IMR-90 (cell line): ENCODE results near the gene TAPT1. TPM values are rescaled to one million over a fixed set of nuclear protein-coding genes. Genes with fewer than 3 reads are reported as not detected.

ENCODE experiments used
- ATAC-seq: fragments of 200-7000 bp; cut with Tn5 transposase; 2 replicates; pipeline ENCODE4 v1.9.1; 2020; ENCODE audit warnings: low read depth, mild to moderate bottlenecking, moderate library complexity
- BruUV-seq: library from RNA; stranded (reverse); fragments of 400-500 nt; replicated peaks from 2 replicates; lab custom pipeline; 2021; lab: Mats Ljungman, UMichigan
- CTCF ChIA-PET: fragments of 300-600 bp; formaldehyde crosslinking; extraction: SDS; loops from one replicate; lab custom pipeline; 2021; ENCODE audit warnings: antibody characterized with exemption; lab: Yijun Ruan, JAX
- POLR2A ChIA-PET: fragments of 300-600 bp; sonication (Branson Sonifier 250); formaldehyde crosslinking; loops from one replicate; lab custom pipeline; 2022; ENCODE audit warnings: antibody characterized with exemption; ENCODE audit not compliant: unreplicated experiment; lab: Charles Lee
- DNase-seq: peaks from one replicate; pipeline ENCODE4 v3.0.0; 2013
- H2AFZ ChIP-seq: replicated peaks from 2 replicates; pipeline ENCODE3; 2013; ENCODE audit warnings: low read length, mild to moderate bottlenecking; ENCODE audit not compliant: poor library complexity
- H2AK5ac ChIP-seq: 2 replicates; pipeline ENCODE4 v1.6.1; 2013; ENCODE audit warnings: low read depth, low read length, inconsistent platforms
- H2AK9ac ChIP-seq: replicated peaks from 2 replicates; pipeline ENCODE3; 2013; ENCODE audit warnings: mild to moderate bottlenecking, low read depth, low read length, moderate library complexity; ENCODE audit not compliant: poor library complexity
- H2BK120ac ChIP-seq: 2 replicates; pipeline ENCODE4 v1.6.1; 2013; ENCODE audit warnings: low read depth, low read length, inconsistent platforms
- H2BK15ac ChIP-seq: 3 replicates; pipeline ENCODE4 v1.6.1; 2013; ENCODE audit warnings: low read depth, low read length, inconsistent platforms
- H2BK20ac ChIP-seq: 2 replicates; pipeline ENCODE4 v1.6.1; 2013; ENCODE audit warnings: low read depth, mild to moderate bottlenecking, inconsistent platforms, low read length, moderate library complexity
- H2BK5ac ChIP-seq: 2 replicates; pipeline ENCODE4 v1.6.1; 2013; ENCODE audit warnings: mild to moderate bottlenecking, low read depth, low read length, inconsistent platforms; ENCODE audit not compliant: poor library complexity, severe bottlenecking
- H3K14ac ChIP-seq: replicated peaks from 2 replicates; pipeline ENCODE4 v1.6.1; 2013; ENCODE audit warnings: low read depth, low read length, inconsistent platforms
- H3K18ac ChIP-seq: 2 replicates; pipeline ENCODE4 v1.6.1; 2013; ENCODE audit warnings: low read depth, low read length, control low read depth
- H3K23ac ChIP-seq: 2 replicates; pipeline ENCODE4 v1.6.1; 2013; ENCODE audit warnings: low read depth, low read length, inconsistent platforms
- H3K27ac ChIP-seq: 2 replicates; pipeline ENCODE4 v1.5.1; 2013; ENCODE audit warnings: mild to moderate bottlenecking, control low read depth, low read length; ENCODE audit not compliant: insufficient read depth
- H3K27me3 ChIP-seq: 2 replicates; pipeline ENCODE4 v1.6.1; 2013; ENCODE audit warnings: low read length; ENCODE audit not compliant: control insufficient read depth, insufficient read depth
- H3K36me3 ChIP-seq: 2 replicates; pipeline ENCODE4 v1.6.1; 2013; ENCODE audit warnings: low read length, mixed read lengths; ENCODE audit not compliant: control insufficient read depth, insufficient read depth
- H3K4ac ChIP-seq: 2 replicates; pipeline ENCODE4 v1.6.1; 2013; ENCODE audit warnings: low read depth, low read length, inconsistent platforms
- H3K4me1 ChIP-seq: 2 replicates; pipeline ENCODE4 v1.6.1; 2013; ENCODE audit warnings: low read length, mixed read lengths; ENCODE audit not compliant: control insufficient read depth, insufficient read depth
- H3K4me2 ChIP-seq: 2 replicates; pipeline ENCODE4 v1.6.1; 2013; ENCODE audit warnings: low read depth, mild to moderate bottlenecking, control low read depth, low read length, moderate library complexity
- H3K4me3 ChIP-seq: 2 replicates; pipeline ENCODE4 v1.5.1; 2013; ENCODE audit warnings: low read depth, mild to moderate bottlenecking, control low read depth, low read length, moderate library complexity; ENCODE audit not compliant: insufficient read depth
- H3K56ac ChIP-seq: 2 replicates; pipeline ENCODE4 v1.6.1; 2013; ENCODE audit warnings: low read length, inconsistent platforms; ENCODE audit not compliant: insufficient read depth; ENCODE audit errors: extremely low read depth
- H3K79me1 ChIP-seq, 2 experiments: 2 replicates each; pipeline ENCODE4 v1.6.1; 2013; ENCODE audit warnings: low read length in 2 of 2, inconsistent platforms in 1 of 2, low read depth in 1 of 2
- H3K9ac ChIP-seq: 2 replicates; pipeline ENCODE4 v1.6.1; 2013; ENCODE audit warnings: low read depth, low read length, control low read depth
- H3K9me1 ChIP-seq: 2 replicates; pipeline ENCODE4 v1.6.1; 2013; ENCODE audit warnings: low read length, inconsistent platforms; ENCODE audit not compliant: insufficient read depth
- H3K9me3 ChIP-seq: 2 replicates; pipeline ENCODE4 v1.6.1; 2013; ENCODE audit warnings: low read length; ENCODE audit not compliant: control insufficient read depth, insufficient read depth
- H4K20me1 ChIP-seq: 2 replicates; pipeline ENCODE4 v1.6.1; 2013; ENCODE audit warnings: low read length, inconsistent platforms; ENCODE audit not compliant: insufficient read depth
- H4K5ac ChIP-seq: 2 replicates; pipeline ENCODE4 v1.6.1; 2013; ENCODE audit warnings: mild to moderate bottlenecking, low read depth, low read length, control low read depth
- H4K8ac ChIP-seq, 2 experiments: 2 replicates each; pipeline ENCODE4 v1.6.1; 2013; ENCODE audit warnings: low read depth in 2 of 2, low read length in 2 of 2, control low read depth in 1 of 2, inconsistent platforms in 1 of 2
- H4K91ac ChIP-seq: 2 replicates; pipeline ENCODE4 v1.6.1; 2013; ENCODE audit warnings: low read depth, low read length, inconsistent platforms; ENCODE audit not compliant: insufficient read depth
- BHLHE40 ChIP-seq: fragments of 150-350 bp; IDR thresholded peaks from 2 replicates; pipeline ENCODE4 v1.6.1; 2016; ENCODE audit warnings: mild to moderate bottlenecking, low read depth, low read length
- CEBPB ChIP-seq: IDR thresholded peaks from 2 replicates; pipeline ENCODE4 v1.6.1; 2012; ENCODE audit warnings: low read depth, low read length, improper control_type of control experiment
- CHD1 ChIP-seq: IDR thresholded peaks from 2 replicates; pipeline ENCODE4 v1.6.1; 2012; ENCODE audit warnings: low read depth, low read length, improper control_type of control experiment
- CTCF ChIP-seq: conservative IDR thresholded peaks from 2 replicates; pipeline ENCODE4 v1.5.1; 2012; ENCODE audit warnings: mild to moderate bottlenecking, low read depth, low read length, improper control_type of control experiment
- ELK1 ChIP-seq: fragments of 150-350 bp; IDR thresholded peaks from 2 replicates; pipeline ENCODE4 v1.6.1; 2016; ENCODE audit warnings: low read depth, mild to moderate bottlenecking, low read length, moderate library complexity, borderline replicate concordance
- FOS ChIP-seq: fragments of 150-350 bp; IDR thresholded peaks from 2 replicates; pipeline ENCODE4 v1.6.1; 2016; ENCODE audit warnings: low read depth, low read length
- MAFK ChIP-seq: IDR thresholded peaks from 2 replicates; pipeline ENCODE4 v1.6.1; 2012; ENCODE audit warnings: low read depth, low read length, improper control_type of control experiment
- MAZ ChIP-seq: IDR thresholded peaks from 2 replicates; pipeline ENCODE4 v1.6.1; 2012; ENCODE audit warnings: low read depth, mild to moderate bottlenecking, low read length, improper control_type of control experiment, moderate library complexity, borderline replicate concordance
- MXI1 ChIP-seq: IDR thresholded peaks from 2 replicates; pipeline ENCODE4 v1.6.1; 2012; ENCODE audit warnings: low read depth, mild to moderate bottlenecking, low read length, moderate library complexity, borderline replicate concordance
- NFE2L2 ChIP-seq: fragments of 150-350 bp; IDR thresholded peaks from 2 replicates; pipeline ENCODE4 v1.6.1; 2016; ENCODE audit warnings: low read depth, mild to moderate bottlenecking, low read length
- POLR2A ChIP-seq: IDR thresholded peaks from 2 replicates; pipeline ENCODE4 v1.6.1; 2012; ENCODE audit warnings: mild to moderate bottlenecking, low read depth, low read length
- RAD21 ChIP-seq: IDR thresholded peaks from 2 replicates; pipeline ENCODE4 v1.6.1; 2012; ENCODE audit warnings: low read length, improper control_type of control experiment
- RCOR1 ChIP-seq: IDR thresholded peaks from 2 replicates; pipeline ENCODE4 v1.6.1; 2012; ENCODE audit warnings: mild to moderate bottlenecking, low read length, improper control_type of control experiment; ENCODE audit not compliant: insufficient replicate concordance
- RFX5 ChIP-seq: IDR thresholded peaks from 2 replicates; pipeline ENCODE4 v1.8.0; 2012; ENCODE audit warnings: low read depth, mild to moderate bottlenecking, low read length, moderate library complexity
- SMC3 ChIP-seq: fragments of 150-350 bp; IDR thresholded peaks from 2 replicates; pipeline ENCODE4 v1.6.1; 2016; ENCODE audit warnings: low read depth, mild to moderate bottlenecking, antibody characterized with exemption, low read length, moderate library complexity
- USF2 ChIP-seq: fragments of 150-350 bp; IDR thresholded peaks from 2 replicates; pipeline ENCODE4 v1.6.1; 2017; ENCODE audit warnings: mild to moderate bottlenecking, antibody characterized with exemption, low read length, low read depth
- dilution Hi-C: fragments of 300-500 bp; cut with HindIII; formaldehyde crosslinking; loops from one replicate; pipeline ENCODE4 v1.14.3; 2018; ENCODE audit warnings: low sequenced_read_pairs; ENCODE audit not compliant: unreplicated experiment
- in situ Hi-C: fragments of 300-500 bp; cut with MboI; formaldehyde crosslinking; loops from 3 replicates; pipeline ENCODE4 v1.14.3; 2019; ENCODE audit warnings: low sequenced_read_pairs, inconsistent platforms, mixed read lengths
- intact Hi-C: fragments of 100-400 bp; cut with micrococcal nuclease; formaldehyde crosslinking; loops from 2 replicates; pipeline ENCODE4 v1.10.0; 2022
- polyA plus RNA-seq, 3 experiments: library from polyadenylated mRNA; depleted of rRNA; stranded (reverse); fragments of >200 nt; gene quantifications; 2 replicates each; pipeline ENCODE4 v1.2.3, GENCODE V29; 2012; ENCODE audit warnings: low replicate concordance in 1 of 3
- total RNA-seq: library from RNA; depleted of rRNA; stranded (reverse); fragments of >200 nt; gene quantifications from 2 replicates; pipeline ENCODE4 v1.2.3, GENCODE V29; 2012

TAPT1 gene
- total and polyA plus RNA-seq, 2 of the 4 experiments (the other 2 are of a cell fraction): 5.6 to 12.2 TPM

GRCh38 chr4:16222957-16223527 lies 3.2 kb downstream of the TAPT1 start:
- BruUV-seq: no TSS peak
- Histone ChIP-seq H2AK5ac (no peak overlapping the region), H3K56ac (no peak overlapping the region), H4K8ac (no peak overlapping the region), H3K23ac (no peak overlapping the region), H4K91ac (no peak overlapping the region), H2BK15ac (no peak overlapping the region), H3K27me3 (no peaks in the 10 kb centered on the region), H3K4me3 (no peak overlapping the region), H3K18ac (no peak overlapping the region), H4K5ac (no peak overlapping the region), H3K9me1 (no peaks in the 10 kb centered on the region), H3K79me1 (peaks cover 13 to 23% of the 10 kb centered on the region in 2 experiments), H2BK20ac (no peak overlapping the region), H3K4me1 (no peaks in the 10 kb centered on the region; the same call in 1 of the 2 replicates), H2AK9ac (no peak overlapping the region), H2BK120ac (no peak overlapping the region), H3K4ac (no peak overlapping the region), H3K36me3 (0 out of 2 replicates have a peak, but pooled peaks cover 2% of the 10 kb centered on the region), H3K27ac (no peak overlapping the region), H3K4me2 (no peak overlapping the region), H2AFZ (no peak overlapping the region), H2BK5ac (no peak overlapping the region), H3K14ac (no peak overlapping the region), H3K9me3 (no peaks in the 10 kb centered on the region), H4K20me1 (peaks cover 3% of the 10 kb centered on the region; the same call in 1 of the 2 replicates), H3K9ac (no peak overlapping the region)
- TF ChIP-seq BHLHE40: no peak
- TF ChIP-seq ELK1: no peak
- TF ChIP-seq SMC3: no peak
- TF ChIP-seq MAZ: no peak
- no peak for TF ChIP-seq POLR2A
- TF ChIP-seq RFX5: no peak
- no peak for TF ChIP-seq FOS
- no peak for TF ChIP-seq MXI1
- TF ChIP-seq USF2: no peak
- TF ChIP-seq NFE2L2: no peak
- TF ChIP-seq CHD1: no peak
- TF ChIP-seq RCOR1: no peak
- no peak for TF ChIP-seq CTCF
- TF ChIP-seq RAD21: no peak
- TF ChIP-seq CEBPB: no peak
- no peak for TF ChIP-seq MAFK
- ChIA-PET POLR2A (no interaction called here), CTCF (no interaction called here)
- ATAC-seq (no peak), DNase-seq (peak; percentile 16)
- in situ Hi-C loops: loop anchor here (25.0 kb wide), 1 partner anchor 736 kb away; no protein-coding TSS in a partner anchor
- intact Hi-C loops: loop anchor here (10.0 kb wide), 1 partner anchor 748 kb away; no protein-coding TSS in a partner anchor
- dilution Hi-C loops: no loop called here
